WTC11 (cell line): ENCODE measurements around the gene ATP2C1. TPM values are rescaled to one million over a fixed set of nuclear protein-coding genes. Genes with fewer than 3 reads are reported as not detected.
"Not testable (repeated sequence)": the region's sequence is repeated elsewhere in the genome, so short reads cannot be mapped to it uniquely, and the experiment has no call there.

Experiments
- ATAC-seq: fragments of 200-7000 bp; cut with Tn5 transposase; 2 replicates; pipeline ENCODE4 v1.10.0; 2021; ENCODE audit warnings: mild to moderate bottlenecking, moderate library complexity
- CTCF ChIA-PET: fragments of 300-600 bp; sonication (Branson Sonifier 250); formaldehyde crosslinking; loops from one replicate; lab custom pipeline; 2021; ENCODE audit warnings: antibody characterized with exemption; lab: Charles Lee
- POLR2A ChIA-PET: fragments of 350-600 bp; sonication (Branson Sonifier 250); formaldehyde crosslinking; loops from one replicate; lab custom pipeline; 2021; ENCODE audit warnings: antibody characterized with exemption; lab: Charles Lee
- DNase-seq: peaks from one replicate; pipeline ENCODE4 v3.0.0; 2021; ENCODE audit warnings: low spot score
- H3K27ac Mint-ChIP-seq: 2 replicates; pipeline ENCODE4 v1.8.0; 2021; ENCODE audit warnings: mixed read lengths
- H3K27me3 Mint-ChIP-seq: 2 replicates; pipeline ENCODE4 v1.8.0; 2021; ENCODE audit warnings: low read depth, mild to moderate bottlenecking, moderate library complexity, mixed read lengths
- H3K36me3 Mint-ChIP-seq: 2 replicates; pipeline ENCODE4 v1.8.0; 2021; ENCODE audit warnings: mixed read lengths
- H3K4me1 Mint-ChIP-seq: 2 replicates; pipeline ENCODE4 v1.8.0; 2022; ENCODE audit warnings: mixed read lengths
- H3K4me3 Mint-ChIP-seq: 2 replicates; pipeline ENCODE4 v1.8.0; 2021; ENCODE audit warnings: mild to moderate bottlenecking, moderate library complexity, mixed read lengths
- H3K9me3 Mint-ChIP-seq: 2 replicates; pipeline ENCODE4 v1.8.0; 2021; ENCODE audit warnings: mixed read lengths
- AR ChIP-seq: fragments of 250-450 bp; sonication (Bioruptor Pico); IDR thresholded peaks from 2 replicates; pipeline ENCODE4 v1.9.0; 2021; ENCODE audit warnings: mild to moderate bottlenecking
- ATF1 ChIP-seq: sonication (generic); formaldehyde crosslinking; IDR thresholded peaks from 2 replicates; pipeline ENCODE4 v1.8.1; 2023; ENCODE audit warnings: mild to moderate bottlenecking, moderate library complexity, missing genetic modification reagents
- ESRRA ChIP-seq: sonication (generic); formaldehyde crosslinking; IDR thresholded peaks from 2 replicates; pipeline ENCODE4 v1.8.1; 2022; ENCODE audit warnings: mild to moderate bottlenecking, missing genetic modification reagents, borderline replicate concordance
- ETV6 ChIP-seq: sonication (generic); formaldehyde crosslinking; IDR thresholded peaks from 2 replicates; pipeline ENCODE4 v1.8.1; 2022; ENCODE audit warnings: mild to moderate bottlenecking, missing genetic modification reagents
- FOXJ3 ChIP-seq: sonication (generic); formaldehyde crosslinking; IDR thresholded peaks from 2 replicates; pipeline ENCODE4 v1.9.0; 2021; ENCODE audit warnings: missing genetic modification reagents, mild to moderate bottlenecking, borderline replicate concordance
- GTF2I ChIP-seq: fragments of 250-450 bp; sonication (Bioruptor Pico); conservative IDR thresholded peaks from 2 replicates; pipeline ENCODE4 v1.4.0; 2021; ENCODE audit warnings: mild to moderate bottlenecking
- HMGA2 ChIP-seq: fragments of 250-450 bp; sonication (Bioruptor Pico); IDR thresholded peaks from 2 replicates; pipeline ENCODE4 v1.4.0; 2021; ENCODE audit warnings: mild to moderate bottlenecking, moderate library complexity
- HMGXB4 ChIP-seq: sonication (generic); formaldehyde crosslinking; IDR thresholded peaks from 2 replicates; pipeline ENCODE4 v1.8.1; 2023; ENCODE audit warnings: mild to moderate bottlenecking, moderate library complexity, missing genetic modification reagents
- MAX ChIP-seq: sonication (generic); formaldehyde crosslinking; IDR thresholded peaks from 2 replicates; pipeline ENCODE4 v1.8.0; 2022; ENCODE audit warnings: mild to moderate bottlenecking, missing genetic modification reagents
- PREB ChIP-seq: sonication (generic); formaldehyde crosslinking; IDR thresholded peaks from 2 replicates; pipeline ENCODE4 v1.8.1; 2022; ENCODE audit warnings: mild to moderate bottlenecking, missing genetic modification reagents, moderate library complexity, borderline replicate concordance
- SMAD3 ChIP-seq: sonication (generic); formaldehyde crosslinking; IDR thresholded peaks from 2 replicates; pipeline ENCODE4 v1.8.0; 2022; ENCODE audit warnings: missing genetic modification reagents, mild to moderate bottlenecking, borderline replicate concordance
- SP1 ChIP-seq: sonication (generic); formaldehyde crosslinking; conservative IDR thresholded peaks from 2 replicates; pipeline ENCODE4 v1.8.1; 2022; ENCODE audit warnings: missing genetic modification reagents
- TEAD4 ChIP-seq: sonication (generic); formaldehyde crosslinking; IDR thresholded peaks from 2 replicates; pipeline ENCODE4 v1.8.0; 2022; ENCODE audit warnings: mild to moderate bottlenecking, missing genetic modification reagents
- TP53 ChIP-seq: sonication (generic); formaldehyde crosslinking; IDR thresholded peaks from 2 replicates; pipeline ENCODE4 v1.8.1; 2023; ENCODE audit warnings: mild to moderate bottlenecking, missing genetic modification reagents
- ZNF423 ChIP-seq: fragments of 250-450 bp; sonication (Bioruptor Pico); IDR thresholded peaks from 2 replicates; pipeline ENCODE4 v2.1.2; 2022; ENCODE audit warnings: mild to moderate bottlenecking, moderate library complexity
- ZNF671 ChIP-seq: fragments of 250-450 bp; sonication (Bioruptor Pico); IDR thresholded peaks from 2 replicates; pipeline ENCODE4 v1.8.0; 2021; ENCODE audit warnings: mild to moderate bottlenecking
- total RNA-seq: library from RNA; stranded (reverse); gene quantifications from 3 replicates; pipeline ENCODE4 v1.2.3, GENCODE V29; 2021
- TF ChIP-seq, protein P1 (sequence below): sonication (generic); formaldehyde crosslinking; IDR thresholded peaks from 2 replicates; pipeline ENCODE4 v1.8.1; 2023; ENCODE audit warnings: mild to moderate bottlenecking, missing genetic modification reagents
- TF ChIP-seq, protein P2 (sequence below): sonication (generic); formaldehyde crosslinking; IDR thresholded peaks from 2 replicates; pipeline ENCODE4 v1.8.0; 2022; ENCODE audit warnings: mild to moderate bottlenecking, missing genetic modification reagents
- TF ChIP-seq, protein P3 (sequence below): sonication (generic); formaldehyde crosslinking; IDR thresholded peaks from 2 replicates; pipeline ENCODE4 v1.8.0; 2023; ENCODE audit warnings: mild to moderate bottlenecking, missing genetic modification reagents

Gene ATP2C1
- total RNA-seq, 1 experiment from 2014 or later: 62.5 TPM

- no peak for TF ChIP-seq HMGXB4 (CRISPR knock-in tag)
- TF ChIP-seq ATF1 (CRISPR knock-in tag): no peak
- no peak for TF ChIP-seq ZNF671 (CRISPR knock-in tag)
- no peak for TF ChIP-seq TEAD4 (CRISPR knock-in tag)
- TF ChIP-seq, protein P1, sequence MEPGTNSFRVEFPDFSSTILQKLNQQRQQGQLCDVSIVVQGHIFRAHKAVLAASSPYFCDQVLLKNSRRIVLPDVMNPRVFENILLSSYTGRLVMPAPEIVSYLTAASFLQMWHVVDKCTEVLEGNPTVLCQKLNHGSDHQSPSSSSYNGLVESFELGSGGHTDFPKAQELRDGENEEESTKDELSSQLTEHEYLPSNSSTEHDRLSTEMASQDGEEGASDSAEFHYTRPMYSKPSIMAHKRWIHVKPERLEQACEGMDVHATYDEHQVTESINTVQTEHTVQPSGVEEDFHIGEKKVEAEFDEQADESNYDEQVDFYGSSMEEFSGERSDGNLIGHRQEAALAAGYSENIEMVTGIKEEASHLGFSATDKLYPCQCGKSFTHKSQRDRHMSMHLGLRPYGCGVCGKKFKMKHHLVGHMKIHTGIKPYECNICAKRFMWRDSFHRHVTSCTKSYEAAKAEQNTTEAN (CRISPR knock-in tag): no peak
- no peak for TF ChIP-seq PREB (CRISPR knock-in tag)
- TF ChIP-seq MAX (CRISPR knock-in tag): no peak
These were observed 36.4 kb upstream of the ATP2C1 start (continued) for GRCh38 chr3:130857336-130858026.

GRCh38 chr3:130862130-130862529 is 31.8 kb upstream of the ATP2C1 start:
- POLR2A ChIA-PET, H3K4me1 Mint-ChIP-seq, H3K36me3 Mint-ChIP-seq, H3K27me3 Mint-ChIP-seq, CTCF ChIA-PET, H3K27ac Mint-ChIP-seq, ATAC-seq, H3K4me3 Mint-ChIP-seq, DNase-seq: not testable (repeated sequence)
- TF ChIP-seq HMGA2: 0 out of 2 replicates have a peak, but pooled peaks have one; percentile 22
- H3K9me3 Mint-ChIP-seq: peaks cover 40% of the 10 kb centered on the region

DNA sequence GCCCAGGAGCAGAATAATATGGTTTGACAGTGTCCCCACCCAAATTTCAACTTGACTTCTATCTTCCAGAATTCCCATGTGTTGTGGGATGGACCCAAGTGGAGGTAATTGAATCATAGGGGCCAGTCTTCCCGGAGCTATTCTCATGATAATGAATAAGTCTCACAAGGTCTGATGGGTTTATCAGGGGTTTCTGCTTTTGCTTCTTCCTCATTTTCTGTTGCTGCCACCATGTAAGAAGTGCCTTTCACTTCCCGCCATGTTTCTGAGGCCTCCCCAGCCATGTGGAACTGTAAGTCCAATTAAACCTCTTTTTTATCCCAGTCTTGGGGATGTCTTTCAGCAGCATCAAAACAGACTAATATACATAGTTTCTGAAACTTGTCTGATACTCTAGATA is 28.4 kb upstream of the ATP2C1 start:
- no peaks in the 10 kb centered on the region; the same call in none of the 2 replicates for H3K27me3 Mint-ChIP-seq
- POLR2A ChIA-PET: no interaction called here
- no peak for DNase-seq
- peaks cover 8% of the 10 kb centered on the region for H3K36me3 Mint-ChIP-seq
- CTCF ChIA-PET: no interaction called here
- H3K4me1 Mint-ChIP-seq: no peaks in the 10 kb centered on the region
- TF ChIP-seq ESRRA (CRISPR knock-in tag) (no peak), GTF2I (CRISPR knock-in tag) (no peak), ETV6 (CRISPR knock-in tag) (no peak), ZNF423 (CRISPR knock-in tag) (no peak), TP53 (CRISPR knock-in tag) (no peak), AR (no peak), FOXJ3 (CRISPR knock-in tag) (no peak), SMAD3 (CRISPR knock-in tag) (no peak), SP1 (CRISPR knock-in tag) (no peak)
- TF ChIP-seq, protein P2, sequence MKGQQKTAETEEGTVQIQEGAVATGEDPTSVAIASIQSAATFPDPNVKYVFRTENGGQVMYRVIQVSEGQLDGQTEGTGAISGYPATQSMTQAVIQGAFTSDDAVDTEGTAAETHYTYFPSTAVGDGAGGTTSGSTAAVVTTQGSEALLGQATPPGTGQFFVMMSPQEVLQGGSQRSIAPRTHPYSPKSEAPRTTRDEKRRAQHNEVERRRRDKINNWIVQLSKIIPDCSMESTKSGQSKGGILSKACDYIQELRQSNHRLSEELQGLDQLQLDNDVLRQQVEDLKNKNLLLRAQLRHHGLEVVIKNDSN (CRISPR knock-in tag): no peak
- TF ChIP-seq, protein P3, sequence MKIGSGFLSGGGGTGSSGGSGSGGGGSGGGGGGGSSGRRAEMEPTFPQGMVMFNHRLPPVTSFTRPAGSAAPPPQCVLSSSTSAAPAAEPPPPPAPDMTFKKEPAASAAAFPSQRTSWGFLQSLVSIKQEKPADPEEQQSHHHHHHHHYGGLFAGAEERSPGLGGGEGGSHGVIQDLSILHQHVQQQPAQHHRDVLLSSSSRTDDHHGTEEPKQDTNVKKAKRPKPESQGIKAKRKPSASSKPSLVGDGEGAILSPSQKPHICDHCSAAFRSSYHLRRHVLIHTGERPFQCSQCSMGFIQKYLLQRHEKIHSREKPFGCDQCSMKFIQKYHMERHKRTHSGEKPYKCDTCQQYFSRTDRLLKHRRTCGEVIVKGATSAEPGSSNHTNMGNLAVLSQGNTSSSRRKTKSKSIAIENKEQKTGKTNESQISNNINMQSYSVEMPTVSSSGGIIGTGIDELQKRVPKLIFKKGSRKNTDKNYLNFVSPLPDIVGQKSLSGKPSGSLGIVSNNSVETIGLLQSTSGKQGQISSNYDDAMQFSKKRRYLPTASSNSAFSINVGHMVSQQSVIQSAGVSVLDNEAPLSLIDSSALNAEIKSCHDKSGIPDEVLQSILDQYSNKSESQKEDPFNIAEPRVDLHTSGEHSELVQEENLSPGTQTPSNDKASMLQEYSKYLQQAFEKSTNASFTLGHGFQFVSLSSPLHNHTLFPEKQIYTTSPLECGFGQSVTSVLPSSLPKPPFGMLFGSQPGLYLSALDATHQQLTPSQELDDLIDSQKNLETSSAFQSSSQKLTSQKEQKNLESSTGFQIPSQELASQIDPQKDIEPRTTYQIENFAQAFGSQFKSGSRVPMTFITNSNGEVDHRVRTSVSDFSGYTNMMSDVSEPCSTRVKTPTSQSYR: no peak
- peaks cover 41% of the 10 kb centered on the region for H3K9me3 Mint-ChIP-seq
- no peak overlapping the region for H3K4me3 Mint-ChIP-seq
- no peak for ATAC-seq
- no peak overlapping the region for H3K27ac Mint-ChIP-seq
